Measurements from ENCODE around the gene SLC25A51.

SLC25A51 gene, protein sequence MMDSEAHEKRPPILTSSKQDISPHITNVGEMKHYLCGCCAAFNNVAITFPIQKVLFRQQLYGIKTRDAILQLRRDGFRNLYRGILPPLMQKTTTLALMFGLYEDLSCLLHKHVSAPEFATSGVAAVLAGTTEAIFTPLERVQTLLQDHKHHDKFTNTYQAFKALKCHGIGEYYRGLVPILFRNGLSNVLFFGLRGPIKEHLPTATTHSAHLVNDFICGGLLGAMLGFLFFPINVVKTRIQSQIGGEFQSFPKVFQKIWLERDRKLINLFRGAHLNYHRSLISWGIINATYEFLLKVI

DNA sequence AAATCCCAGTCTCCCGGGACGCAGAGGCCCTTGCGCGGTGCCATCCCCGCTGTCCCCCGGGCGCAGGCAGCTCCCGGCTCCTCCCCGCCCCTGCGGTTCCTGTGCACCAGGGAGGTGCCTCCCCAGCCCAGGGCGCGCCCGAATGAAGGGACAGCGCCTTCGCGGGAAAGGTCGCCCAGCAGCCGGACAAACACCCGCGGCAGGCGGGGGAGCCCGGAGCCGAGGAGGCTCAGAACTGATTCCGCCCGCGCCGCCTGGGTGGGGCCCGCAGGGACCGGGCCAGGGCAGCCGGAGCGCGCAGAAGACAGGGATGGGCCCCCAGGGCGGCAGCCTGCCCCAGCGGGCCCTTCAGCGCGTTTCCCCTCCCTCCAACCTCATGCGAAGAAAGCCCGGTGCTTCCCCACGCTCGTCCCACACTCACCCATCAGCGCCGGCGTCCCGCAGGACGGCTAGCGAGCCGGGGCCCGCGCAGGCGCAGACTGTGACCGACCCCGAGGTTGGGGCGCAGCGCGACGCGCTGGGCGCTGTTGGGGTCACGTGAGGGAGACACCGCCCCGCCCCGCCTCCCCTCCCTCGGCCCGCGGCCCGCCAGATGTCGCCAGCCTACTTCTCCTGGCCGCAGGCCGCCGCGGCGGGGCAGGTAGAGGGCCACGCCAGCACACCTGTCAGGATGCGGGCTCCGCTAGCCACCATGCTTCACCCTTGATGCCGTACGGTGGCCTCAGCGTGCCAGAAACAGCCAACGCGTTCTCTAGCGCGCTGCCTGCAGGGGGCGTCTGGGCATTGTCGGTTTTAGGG is at the start of gene SLC25A51:
Gene SLC25A51 (minus strand): TSS at position 481 of the 798 bp plus-strand sequence. CDS start 15,577 bp downstream, outside the sequence.
- peaks cover 5 to 45% (median 40%) of the 10 kb centered on the region in 5 donors for H3K4me1 ChIP-seq (ENCODE audit: control insufficient read depth in 5 of 5, insufficient read depth in 5 of 5, low read length in 5 of 5)
- H3K27me3 ChIP-seq (ENCODE audit: control insufficient read depth in 5 of 5, insufficient read depth in 4 of 5, low read length in 5 of 5): no peaks in the 10 kb centered on the region
- H3K9me3 ChIP-seq (ENCODE audit: control insufficient read depth in 5 of 5, low read length in 5 of 5): no peaks in the 10 kb centered on the region
- H3K9ac ChIP-seq (ENCODE audit: low read length in 5 of 5): peak within 1 kb of the TSS; percentile 86 to 100 (median 94)
- H3K4me3 ChIP-seq (ENCODE audit: low read depth in 1 of 5, low read length in 5 of 5): peak within 1 kb of the TSS; percentile 85 to 95 (median 94)
- peak within 1 kb of the TSS; percentile 95 for H3K27ac ChIP-seq (ENCODE audit: low read depth, low read length)
- H3K36me3 ChIP-seq (ENCODE audit: control insufficient read depth in 5 of 5, insufficient read depth in 5 of 5, low read length in 5 of 5): peaks cover 3 to 8% (median 6%) of the 10 kb centered on the region in 5 donors

DNA sequence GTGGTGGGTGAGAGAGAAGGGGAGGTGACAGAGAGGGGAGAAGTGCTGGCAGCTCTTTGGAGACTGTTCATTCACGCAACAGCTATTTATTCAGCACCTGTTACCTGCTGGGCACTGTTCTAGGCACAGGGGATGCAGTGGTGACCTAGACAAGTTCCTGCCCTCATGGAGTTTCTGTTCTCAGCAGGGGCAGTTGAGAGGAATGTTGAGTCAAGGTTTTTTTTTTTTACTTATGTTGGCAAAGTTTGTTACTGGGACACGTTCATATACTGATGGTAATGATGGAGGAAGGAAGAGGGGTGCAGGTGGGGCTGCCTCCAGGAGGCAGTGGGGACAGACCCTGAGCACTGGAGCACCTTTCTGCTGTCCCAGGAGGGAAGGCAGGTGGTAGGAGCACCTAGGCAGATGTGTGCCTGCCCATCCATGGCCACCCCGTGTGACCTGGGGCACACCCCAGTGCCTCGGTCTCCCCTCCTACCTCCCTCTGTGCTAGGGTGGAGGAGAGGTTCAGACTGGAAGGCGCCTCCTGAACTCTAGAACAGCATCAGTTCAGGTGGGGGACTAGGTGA is 49.4 kb upstream of the SLC25A51 start:
- Histone ChIP-seq H3K9ac (ENCODE audit: low read length in 5 of 5) (no peak overlapping the region), H3K9me3 (ENCODE audit: control insufficient read depth in 5 of 5, low read length in 5 of 5) (no peaks in the 10 kb centered on the region), H3K27me3 (ENCODE audit: control insufficient read depth in 5 of 5, insufficient read depth in 4 of 5, low read length in 5 of 5) (no peaks in the 10 kb centered on the region), H3K4me1 (ENCODE audit: control insufficient read depth in 5 of 5, insufficient read depth in 5 of 5, low read length in 5 of 5) (peaks cover 5 to 33% (median 20%) of the 10 kb centered on the region in 5 donors), H3K4me3 (ENCODE audit: low read depth in 1 of 5, low read length in 5 of 5) (no peak overlapping the region), H3K36me3 (ENCODE audit: control insufficient read depth in 5 of 5, insufficient read depth in 5 of 5, low read length in 5 of 5) (peaks cover 0 to 43% (median 26%) of the 10 kb centered on the region in 5 donors), H3K27ac (ENCODE audit: low read depth, low read length) (peak overlapping the region; percentile 67)

DNA sequence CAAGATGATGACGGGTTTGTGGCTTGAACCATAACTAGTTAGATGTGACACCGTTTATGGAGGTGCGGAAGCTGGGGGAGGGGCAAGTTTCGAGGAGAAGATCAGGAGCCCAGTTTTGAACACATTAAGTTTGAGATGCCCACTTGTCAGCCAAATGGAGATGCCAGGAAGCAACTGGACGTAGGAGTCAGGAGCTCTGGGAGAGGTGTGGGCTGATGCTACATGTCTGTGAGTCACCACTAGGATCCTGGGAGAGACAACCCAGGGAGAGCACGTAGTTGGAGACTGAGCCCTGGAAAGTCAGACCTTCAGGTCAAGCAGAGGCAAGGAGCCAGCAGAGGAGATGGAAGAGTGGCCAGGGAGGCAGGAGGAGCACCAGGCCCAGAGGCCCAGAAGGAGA is 48.8 kb upstream of the SLC25A51 start:
- Histone ChIP-seq H3K9ac (ENCODE audit: low read length in 5 of 5) (no peak overlapping the region), H3K27ac (ENCODE audit: low read depth, low read length) (no peak overlapping the region), H3K36me3 (ENCODE audit: control insufficient read depth in 5 of 5, insufficient read depth in 5 of 5, low read length in 5 of 5) (peaks cover 0 to 49% (median 31%) of the 10 kb centered on the region in 5 donors), H3K4me1 (ENCODE audit: control insufficient read depth in 5 of 5, insufficient read depth in 5 of 5, low read length in 5 of 5) (peaks cover 5 to 28% (median 20%) of the 10 kb centered on the region in 5 donors), H3K4me3 (ENCODE audit: low read depth in 1 of 5, low read length in 5 of 5) (no peak overlapping the region), H3K27me3 (ENCODE audit: control insufficient read depth in 5 of 5, insufficient read depth in 4 of 5, low read length in 5 of 5) (no peaks in the 10 kb centered on the region), H3K9me3 (ENCODE audit: control insufficient read depth in 5 of 5, low read length in 5 of 5) (no peaks in the 10 kb centered on the region)

DNA sequence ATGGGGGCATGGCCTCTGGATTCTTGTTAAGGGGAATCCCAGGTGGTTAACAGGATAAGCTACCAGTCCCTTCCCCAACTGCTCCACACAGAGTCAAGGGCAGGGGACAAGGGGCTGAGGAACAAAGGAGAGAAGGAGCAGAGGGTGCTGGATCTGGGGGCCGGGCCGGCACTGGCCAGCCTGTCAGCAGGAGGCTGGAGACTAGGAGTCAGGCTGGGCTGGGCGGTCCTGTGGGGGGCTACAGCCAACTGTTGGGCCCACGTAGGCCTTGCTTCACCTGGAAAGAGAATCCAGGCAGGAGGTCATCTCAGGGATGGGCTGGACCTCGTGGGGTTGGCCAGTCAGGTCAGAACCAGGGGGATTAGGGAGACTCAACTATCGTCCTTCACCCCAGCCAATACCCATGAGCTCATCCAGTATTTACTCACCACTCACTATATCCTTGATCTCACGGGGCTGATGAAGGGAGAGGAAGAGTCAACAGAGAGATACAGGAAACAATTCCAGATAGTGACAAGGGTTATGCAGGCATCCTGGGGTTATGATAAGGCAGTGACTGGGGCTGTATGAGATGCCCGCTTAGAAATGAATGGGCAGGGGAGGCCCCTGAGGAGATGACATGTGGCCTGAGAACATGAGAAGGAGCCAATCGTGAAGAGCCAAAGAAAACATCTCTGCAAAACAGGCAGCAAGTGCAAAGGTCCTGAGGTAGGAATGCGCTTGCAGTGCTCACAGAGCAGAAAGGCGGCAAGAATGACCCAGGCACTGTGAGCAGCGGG is 47.9 kb upstream of the SLC25A51 start:
- Histone ChIP-seq H3K27me3 (ENCODE audit: control insufficient read depth in 5 of 5, insufficient read depth in 4 of 5, low read length in 5 of 5) (no peaks in the 10 kb centered on the region), H3K9me3 (ENCODE audit: control insufficient read depth in 5 of 5, low read length in 5 of 5) (no peaks in the 10 kb centered on the region), H3K36me3 (ENCODE audit: control insufficient read depth in 5 of 5, insufficient read depth in 5 of 5, low read length in 5 of 5) (peaks cover 0 to 57% (median 39%) of the 10 kb centered on the region in 5 donors), H3K4me1 (ENCODE audit: control insufficient read depth in 5 of 5, insufficient read depth in 5 of 5, low read length in 5 of 5) (peaks cover 5 to 28% (median 20%) of the 10 kb centered on the region in 5 donors), H3K9ac (ENCODE audit: low read length in 5 of 5) (no peak overlapping the region), H3K4me3 (ENCODE audit: low read depth in 1 of 5, low read length in 5 of 5) (no peak overlapping the region), H3K27ac (ENCODE audit: low read depth, low read length) (no peak overlapping the region)

DNA sequence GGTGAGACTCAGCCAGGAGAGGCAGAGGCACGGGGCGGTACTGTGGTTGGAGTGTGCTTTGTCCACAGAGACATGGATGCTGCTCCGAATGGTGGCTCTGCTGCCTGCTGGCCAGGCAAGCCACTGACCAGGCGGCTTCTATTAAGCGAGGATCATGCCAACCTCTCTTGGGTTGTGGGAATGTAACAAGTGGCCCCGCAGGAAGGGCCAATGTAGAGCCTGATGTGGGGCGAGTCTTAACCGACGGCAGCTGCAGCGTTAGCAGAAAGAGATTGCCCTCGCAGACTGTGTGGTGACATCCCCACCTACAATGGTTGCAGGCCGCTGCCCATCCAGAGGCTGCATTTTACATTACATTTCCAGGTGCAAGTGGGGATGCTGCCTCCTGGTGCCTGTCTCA is 46.6 kb upstream of the SLC25A51 start:
- H3K9me3 ChIP-seq (ENCODE audit: control insufficient read depth in 5 of 5, low read length in 5 of 5): no peaks in the 10 kb centered on the region
- peaks cover 0 to 66% (median 50%) of the 10 kb centered on the region in 5 donors for H3K36me3 ChIP-seq (ENCODE audit: control insufficient read depth in 5 of 5, insufficient read depth in 5 of 5, low read length in 5 of 5)
- no peak overlapping the region for H3K9ac ChIP-seq (ENCODE audit: low read length in 5 of 5)
- H3K4me3 ChIP-seq (ENCODE audit: low read depth in 1 of 5, low read length in 5 of 5): no peak overlapping the region
- peaks cover 5 to 30% (median 16%) of the 10 kb centered on the region in 5 donors for H3K4me1 ChIP-seq (ENCODE audit: control insufficient read depth in 5 of 5, insufficient read depth in 5 of 5, low read length in 5 of 5)
- no peak overlapping the region for H3K27ac ChIP-seq (ENCODE audit: low read depth, low read length)
- H3K27me3 ChIP-seq (ENCODE audit: control insufficient read depth in 5 of 5, insufficient read depth in 4 of 5, low read length in 5 of 5): no peaks in the 10 kb centered on the region

DNA sequence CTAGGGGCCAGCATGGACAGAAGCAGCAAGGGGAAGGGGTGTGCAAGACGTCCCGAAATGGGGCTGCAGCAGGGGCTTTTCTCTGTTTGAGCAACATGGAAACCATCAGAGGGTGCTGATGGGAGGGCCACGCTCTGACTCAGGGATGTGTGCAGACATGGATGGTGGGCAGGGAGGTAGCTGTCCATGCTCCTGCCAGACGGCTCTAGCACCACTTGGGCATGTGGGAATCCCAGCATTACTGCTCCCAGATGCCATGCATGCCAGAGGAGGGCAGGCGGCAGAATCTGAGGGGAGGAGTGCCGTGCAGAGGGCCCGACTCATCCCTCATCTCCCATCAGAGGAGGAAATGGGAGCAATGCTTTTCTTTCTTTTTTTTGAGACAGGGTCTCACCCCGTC is 45.6 kb upstream of the SLC25A51 start:
- Histone ChIP-seq H3K27ac (ENCODE audit: low read depth, low read length) (no peak overlapping the region), H3K9ac (ENCODE audit: low read length in 5 of 5) (no peak overlapping the region), H3K27me3 (ENCODE audit: control insufficient read depth in 5 of 5, insufficient read depth in 4 of 5, low read length in 5 of 5) (no peaks in the 10 kb centered on the region), H3K4me3 (ENCODE audit: low read depth in 1 of 5, low read length in 5 of 5) (no peak overlapping the region), H3K9me3 (ENCODE audit: control insufficient read depth in 5 of 5, low read length in 5 of 5) (no peaks in the 10 kb centered on the region), H3K36me3 (ENCODE audit: control insufficient read depth in 5 of 5, insufficient read depth in 5 of 5, low read length in 5 of 5) (peaks cover 0 to 68% (median 50%) of the 10 kb centered on the region in 5 donors), H3K4me1 (ENCODE audit: control insufficient read depth in 5 of 5, insufficient read depth in 5 of 5, low read length in 5 of 5) (peaks cover 5 to 29% (median 19%) of the 10 kb centered on the region in 5 donors)

DNA sequence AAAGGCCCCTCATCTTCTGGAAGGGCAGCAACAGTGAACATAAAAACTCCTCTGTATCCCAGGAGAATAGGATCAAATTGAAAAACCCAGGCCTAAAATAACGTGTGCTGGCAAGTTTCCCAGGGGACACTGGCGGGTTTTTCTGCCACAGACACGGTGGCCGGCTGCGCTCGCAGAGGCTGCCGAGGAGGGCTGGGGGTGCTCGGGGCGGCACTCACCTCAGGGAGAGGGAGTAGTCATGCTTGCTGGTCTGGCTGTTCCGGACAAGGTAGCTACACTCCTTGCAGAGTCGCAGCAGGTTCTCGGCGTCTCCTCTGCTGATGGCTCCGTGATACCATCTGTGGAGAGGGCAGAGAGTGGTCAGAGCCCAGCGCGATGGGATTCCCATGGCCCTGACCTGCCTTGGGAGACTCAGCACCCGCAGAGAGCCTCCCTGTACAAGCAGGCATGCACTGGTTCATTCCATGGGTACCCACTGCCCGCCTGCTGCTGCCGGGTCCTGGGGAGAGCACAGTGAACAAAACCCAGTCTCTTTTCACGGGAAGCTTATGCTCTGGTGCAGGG is 44.6 kb upstream of the SLC25A51 start:
- Histone ChIP-seq H3K27ac (ENCODE audit: low read depth, low read length) (no peak overlapping the region), H3K9ac (ENCODE audit: low read length in 5 of 5) (no peak overlapping the region), H3K4me3 (ENCODE audit: low read depth in 1 of 5, low read length in 5 of 5) (no peak overlapping the region), H3K36me3 (ENCODE audit: control insufficient read depth in 5 of 5, insufficient read depth in 5 of 5, low read length in 5 of 5) (peaks cover 0 to 68% (median 48%) of the 10 kb centered on the region in 5 donors), H3K27me3 (ENCODE audit: control insufficient read depth in 5 of 5, insufficient read depth in 4 of 5, low read length in 5 of 5) (no peaks in the 10 kb centered on the region), H3K9me3 (ENCODE audit: control insufficient read depth in 5 of 5, low read length in 5 of 5) (no peaks in the 10 kb centered on the region), H3K4me1 (ENCODE audit: control insufficient read depth in 5 of 5, insufficient read depth in 5 of 5, low read length in 5 of 5) (peaks cover 4 to 33% (median 25%) of the 10 kb centered on the region in 5 donors)

DNA sequence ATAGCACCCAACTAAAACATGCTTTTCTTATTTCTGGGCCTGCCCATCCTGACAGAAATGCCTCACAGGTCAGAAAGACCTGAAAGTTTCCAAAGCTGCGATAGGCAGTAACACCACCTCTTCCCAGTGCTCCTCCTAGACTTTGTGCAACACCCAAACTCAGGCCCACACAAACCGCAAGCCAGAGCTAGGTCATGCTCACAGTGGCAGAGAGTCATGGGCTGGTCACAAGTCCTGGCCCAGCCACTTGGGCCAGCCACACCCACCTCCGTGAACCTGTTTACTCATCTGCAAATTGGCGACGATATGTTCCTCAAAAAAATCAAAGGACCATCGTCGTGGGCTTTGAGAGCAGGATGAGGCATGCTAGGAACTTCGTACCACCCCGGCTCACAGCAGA is 44.0 kb upstream of the SLC25A51 start:
- no peak overlapping the region for H3K9ac ChIP-seq (ENCODE audit: low read length in 5 of 5)
- H3K4me3 ChIP-seq (ENCODE audit: low read depth in 1 of 5, low read length in 5 of 5): no peak overlapping the region
- H3K4me1 ChIP-seq (ENCODE audit: control insufficient read depth in 5 of 5, insufficient read depth in 5 of 5, low read length in 5 of 5): peaks cover 10 to 33% (median 30%) of the 10 kb centered on the region in 5 donors
- no peaks in the 10 kb centered on the region for H3K27me3 ChIP-seq (ENCODE audit: control insufficient read depth in 5 of 5, insufficient read depth in 4 of 5, low read length in 5 of 5)
- peaks cover 0 to 70% (median 45%) of the 10 kb centered on the region in 5 donors for H3K36me3 ChIP-seq (ENCODE audit: control insufficient read depth in 5 of 5, insufficient read depth in 5 of 5, low read length in 5 of 5)
- H3K9me3 ChIP-seq (ENCODE audit: control insufficient read depth in 5 of 5, low read length in 5 of 5): no peaks in the 10 kb centered on the region
- H3K27ac ChIP-seq (ENCODE audit: low read depth, low read length): no peak overlapping the region

DNA sequence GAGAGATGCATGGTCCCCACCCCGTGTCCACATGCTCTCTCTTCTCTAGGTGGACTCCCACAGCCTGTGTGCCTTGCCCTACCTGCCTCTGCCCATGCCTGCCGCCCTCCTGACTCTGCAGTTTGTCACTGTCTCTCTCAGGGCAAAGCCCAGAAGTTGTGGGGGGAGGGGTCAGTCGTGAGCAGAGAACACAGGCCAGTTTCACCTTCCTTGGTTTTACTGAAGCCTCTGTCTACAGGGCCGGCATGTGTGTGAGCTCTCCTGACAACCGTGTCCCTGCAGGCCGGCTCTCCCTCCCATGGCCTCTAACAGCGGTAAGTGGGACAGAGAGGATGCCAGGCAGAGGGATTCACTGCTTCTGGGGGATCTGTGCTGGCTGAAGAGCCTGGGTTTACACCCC is 43.5 kb upstream of the SLC25A51 start:
- H3K4me1 ChIP-seq (ENCODE audit: control insufficient read depth in 5 of 5, insufficient read depth in 5 of 5, low read length in 5 of 5): peaks cover 10 to 35% (median 34%) of the 10 kb centered on the region in 5 donors
- H3K9me3 ChIP-seq (ENCODE audit: control insufficient read depth in 5 of 5, low read length in 5 of 5): no peaks in the 10 kb centered on the region
- H3K36me3 ChIP-seq (ENCODE audit: control insufficient read depth in 5 of 5, insufficient read depth in 5 of 5, low read length in 5 of 5): peaks cover 0 to 70% (median 42%) of the 10 kb centered on the region in 5 donors
- no peak overlapping the region for H3K27ac ChIP-seq (ENCODE audit: low read depth, low read length)
- H3K9ac ChIP-seq (ENCODE audit: low read length in 5 of 5): no peak overlapping the region
- H3K27me3 ChIP-seq (ENCODE audit: control insufficient read depth in 5 of 5, insufficient read depth in 4 of 5, low read length in 5 of 5): no peaks in the 10 kb centered on the region
- no peak overlapping the region for H3K4me3 ChIP-seq (ENCODE audit: low read depth in 1 of 5, low read length in 5 of 5)
